HG03103 (cell line): ENCODE data around the gene BLM.

ENCODE experiments used
- ATAC-seq: cut with Tn5 transposase; IDR thresholded peaks from one replicate; pipeline ENCODE4 v1.9.1; 2021; ENCODE audit warnings: low read depth; ENCODE audit not compliant: unreplicated experiment

The BLM gene

DNA sequence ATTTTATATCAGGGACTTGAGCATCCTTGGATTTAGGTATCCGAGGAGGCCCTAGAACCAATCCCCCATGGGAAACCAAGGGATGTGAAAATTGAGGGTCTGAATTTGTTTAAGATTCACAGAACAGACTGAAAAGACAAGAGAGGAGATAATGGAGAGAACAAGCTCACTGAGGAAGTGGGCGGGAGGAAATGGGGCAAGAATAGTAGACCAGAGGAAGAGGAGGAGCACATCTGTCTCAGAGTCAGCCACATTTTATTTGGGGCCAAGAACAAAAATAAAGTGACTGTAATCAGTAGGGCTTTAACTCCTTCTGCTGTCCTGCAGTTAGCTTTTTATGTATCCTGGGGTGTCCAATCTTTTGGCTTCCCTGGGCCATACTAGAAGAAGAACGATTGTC is 63.8 kb downstream of the BLM start:
- no peak for ATAC-seq

GRCh38 chr15:90782442-90782841 is 65.3 kb downstream of the BLM start:
- no peak for ATAC-seq

DNA sequence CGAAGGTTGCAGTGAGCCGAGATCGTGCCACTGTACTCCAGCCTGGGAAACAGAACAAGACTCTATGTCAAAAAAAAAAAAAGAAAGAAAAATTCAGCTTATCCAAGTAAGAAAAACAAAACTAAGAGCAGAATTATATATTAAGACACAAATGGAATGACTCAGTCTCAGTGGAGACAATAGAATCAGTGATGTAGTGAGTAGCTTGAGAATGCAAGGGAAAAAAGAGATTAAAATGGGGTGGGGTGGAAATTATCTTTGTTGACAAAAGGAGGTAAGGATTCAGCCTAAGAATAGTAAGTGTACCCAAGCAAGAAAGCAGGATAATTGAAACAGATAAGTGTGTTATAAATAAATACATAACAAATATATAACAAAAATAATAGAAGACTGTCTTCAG is 70.7 kb downstream of the BLM start:
- no peak for ATAC-seq

DNA sequence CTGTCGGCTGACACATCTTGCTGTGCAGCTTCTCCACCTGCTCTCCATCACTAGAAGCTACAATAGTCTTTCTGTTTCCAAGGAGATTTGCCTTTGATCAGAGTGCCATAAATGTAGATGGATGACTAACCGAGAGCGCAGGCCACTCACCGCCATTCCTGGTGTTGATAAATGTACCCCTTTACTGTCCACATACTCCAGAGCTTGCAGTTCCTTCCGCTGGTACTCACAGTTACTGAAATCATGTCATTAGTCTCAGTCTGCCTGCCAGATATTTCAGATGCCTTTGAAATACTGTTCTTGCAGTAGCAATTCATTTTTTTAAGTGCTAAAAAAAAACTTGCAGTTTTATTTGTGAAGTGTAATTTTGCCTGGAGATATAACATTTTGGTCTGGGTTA is 72.3 kb downstream of the BLM start:
- ATAC-seq: no peak

DNA sequence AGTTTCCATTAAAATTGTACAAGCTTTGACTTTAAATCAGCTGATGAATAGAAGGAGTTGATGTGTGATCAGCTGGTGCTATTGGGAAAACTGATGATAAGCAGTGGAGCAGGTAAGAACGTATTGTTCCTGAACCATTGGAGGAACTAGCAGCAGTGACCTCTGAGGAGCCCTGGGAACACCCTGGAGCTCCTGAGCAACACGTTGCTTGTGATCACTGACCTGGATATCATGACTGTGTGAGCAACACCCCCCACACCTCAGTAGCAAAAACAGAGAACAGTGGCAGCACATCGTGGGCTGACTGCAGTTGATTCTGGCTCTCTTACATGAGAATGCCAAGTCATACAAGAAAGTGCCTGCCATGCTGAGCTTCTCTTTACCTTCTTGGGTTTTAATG is 72.9 kb downstream of the BLM start:
- no peak for ATAC-seq

GRCh38 chr15:90790561-90790960 is 73.4 kb downstream of the BLM start:
- no peak for ATAC-seq

DNA sequence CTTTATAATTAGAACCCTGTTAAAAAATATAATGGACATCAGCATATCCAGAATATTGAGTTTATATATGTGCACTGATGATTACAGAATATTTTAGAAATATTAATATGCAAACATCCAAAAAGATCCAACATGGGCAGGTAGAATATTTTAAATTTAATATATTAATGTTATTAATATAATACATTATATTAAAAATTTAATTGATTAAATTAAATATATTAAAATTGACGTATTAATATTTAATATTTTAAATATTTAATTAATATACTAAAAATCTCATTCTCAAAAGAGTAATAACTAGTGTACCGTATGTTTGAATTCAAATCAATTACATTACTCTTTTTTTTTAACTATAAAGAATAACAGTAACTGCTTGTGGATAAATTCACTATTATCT is 77.4 kb downstream of the BLM start:
- no peak for ATAC-seq

DNA sequence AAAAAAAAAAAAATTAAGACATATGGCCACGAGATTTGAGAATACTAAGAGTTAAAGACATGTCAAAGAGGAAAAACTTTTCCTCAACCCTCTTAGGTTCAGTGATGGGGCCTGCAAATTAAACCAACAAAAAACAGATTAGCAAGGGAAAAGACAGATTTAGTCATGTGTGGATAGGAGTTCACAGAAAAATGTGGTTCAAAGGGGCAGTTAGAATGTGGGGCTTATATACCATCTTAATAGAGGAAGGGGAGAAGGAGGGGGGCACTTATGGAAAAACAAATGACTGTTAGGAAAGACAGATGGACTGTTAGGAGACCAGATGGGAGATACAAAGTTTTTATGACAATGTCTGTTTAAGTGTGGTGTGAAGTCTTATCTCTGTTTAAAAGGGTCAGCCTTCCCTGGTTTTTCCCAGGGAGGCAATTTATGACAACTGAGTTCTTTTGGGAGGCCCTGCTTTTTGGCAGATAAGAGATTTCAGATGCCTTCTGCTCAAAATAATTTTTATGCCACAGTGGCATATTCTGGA is 82.6 kb downstream of the BLM start:
- ATAC-seq: no peak

GRCh38 chr15:90801803-90802202 is 84.7 kb downstream of the BLM start:
- ATAC-seq: no peak

- no peak for ATAC-seq
These were observed 90.1 kb downstream of the BLM start for GRCh38 chr15:90807074-90807785.

- ATAC-seq: no peak
These were observed 90.6 kb downstream of the BLM start for GRCh38 chr15:90807786-90808086.

GRCh38 chr15:90808517-90809235 is 91.5 kb downstream of the BLM start:
- no peak for ATAC-seq

GRCh38 chr15:90809536-90809935 is 92.4 kb downstream of the BLM start:
- no peak for ATAC-seq

- ATAC-seq: no peak
These were observed 93.2 kb downstream of the BLM start for GRCh38 chr15:90810354-90810753.

GRCh38 chr15:90812171-90812957 is 95.2 kb downstream of the BLM start:
- ATAC-seq: no peak

DNA sequence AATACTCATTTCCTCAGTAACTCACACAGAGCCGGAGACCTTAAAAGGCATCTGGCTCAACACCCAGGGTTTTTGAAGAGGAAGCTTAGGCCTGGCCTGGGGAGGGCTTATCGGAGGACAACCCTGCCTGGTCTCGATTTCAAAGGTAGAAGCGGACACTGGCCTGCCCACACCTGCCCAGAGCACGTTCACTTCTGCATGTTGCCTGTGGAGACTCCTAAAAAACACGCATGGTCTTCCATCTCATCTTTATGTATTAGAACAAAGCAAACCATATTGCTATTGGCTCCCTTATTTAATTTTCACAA is 95.8 kb downstream of the BLM start:
- no peak for ATAC-seq

GRCh38 chr15:90813796-90814190 is 96.6 kb downstream of the BLM start:
- no peak for ATAC-seq

DNA sequence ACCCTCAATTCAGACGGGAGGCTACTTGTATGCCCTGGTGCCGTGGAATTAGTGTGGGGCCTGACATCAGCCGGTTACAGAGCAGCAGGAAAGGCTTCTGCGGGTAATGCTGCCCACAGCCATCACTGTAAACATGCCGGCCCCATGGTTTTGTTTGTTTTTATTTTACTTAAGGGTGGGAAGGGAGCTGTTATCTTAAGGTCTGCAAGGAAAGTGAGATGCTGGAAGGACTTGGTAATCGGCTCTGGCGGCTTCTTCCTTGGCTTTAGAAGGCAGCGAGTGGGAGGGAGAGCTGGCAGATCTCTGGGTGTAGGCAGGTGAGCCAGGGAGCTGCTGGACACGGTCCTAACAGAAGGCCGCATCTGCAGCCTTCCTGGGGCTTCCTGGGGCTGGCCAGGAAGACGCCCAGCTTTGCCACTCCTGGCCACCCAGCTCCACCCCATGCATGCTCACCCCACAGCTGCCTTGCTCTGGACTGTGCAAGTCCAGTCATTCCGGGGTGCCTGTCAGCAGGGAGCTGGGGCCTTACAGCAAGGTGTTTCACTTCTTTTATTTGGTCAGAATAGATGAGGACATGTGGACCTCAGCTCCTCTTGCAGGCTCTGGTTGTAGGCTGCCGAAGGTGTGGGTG is 97.2 kb downstream of the BLM start:
- no peak for ATAC-seq

- no peak for ATAC-seq
These were observed 99.4 kb downstream of the BLM start for GRCh38 chr15:90816401-90817116.
